Ovary (tissue), 9 donors: Measurements from ENCODE around the gene ALG1. TPM values are rescaled to one million over a fixed set of nuclear protein-coding genes. Genes with fewer than 3 reads are reported as not detected.

Experiments used
- DNase-seq, 5 donors: peaks; one replicate each; pipeline ENCODE4 v3.0.0-alpha.2; 2019 to 2020
- H3K27ac ChIP-seq, 2 donors: fragments of 200-600 bp; one replicate each; pipeline versions ENCODE4 v1.5.1 to v1.8.0; 2019 to 2022
- H3K27me3 ChIP-seq: fragments of 200-600 bp; one replicate; pipeline ENCODE4 v1.8.0; 2022
- H3K36me3 ChIP-seq: fragments of 200-600 bp; sonication (generic); one replicate; pipeline ENCODE4 v1.5.1; 2019
- H3K4me1 ChIP-seq: one replicate; pipeline ENCODE4 v1.8.1; 2013; ENCODE audit warnings: mild to moderate bottlenecking, moderate library complexity; ENCODE audit not compliant: insufficient read depth
- H3K4me3 ChIP-seq: fragments of 200-600 bp; sonication (generic); one replicate; pipeline ENCODE4 v1.5.1; 2017
- H3K9me3 ChIP-seq, 2 donors: fragments of 200-600 bp in 1 of 2; sonication (generic) in 1 of 2; one replicate each; pipeline versions ENCODE4 v1.5.1 to v1.8.1; 2013 to 2019; ENCODE audit warnings: mild to moderate bottlenecking in 1 of 2, moderate library complexity in 1 of 2
- EP300 ChIP-seq: sonication (generic); formaldehyde crosslinking; IDR thresholded peaks from one replicate; pipeline ENCODE4 v1.6.1; 2017; ENCODE audit warnings: antibody characterized with exemption
- POLR2A ChIP-seq: fragments of 450-650 bp; IDR thresholded peaks from one replicate; pipeline ENCODE4 v1.6.1; 2017; ENCODE audit warnings: antibody characterized with exemption, mild to moderate bottlenecking, moderate library complexity
- WGBS, 3 donors: extraction: QIAGEN DNeasy Blood & Tissue Kit in 1 of 3; methylation state at CpG; one replicate each; pipeline versions ENCODE4 v1.1.5 to v1.1.7; 2013 to 2017; 5-methylcytosine and 5-hydroxymethylcytosine counted together
- intact Hi-C, 4 donors: fragments of 100-400 bp; cut with DNase I; formaldehyde crosslinking; loops; one replicate each; pipeline versions ENCODE4 v1.11.0 to v1.15.1; 2022 to 2023
- polyA plus RNA-seq, 2 donors: library from polyadenylated mRNA; stranded (reverse); fragments of 200-250 nt in 1 of 2; fragments of 350-450 nt in 1 of 2; fragmentation: Illumina TruSeq in 1 of 2; extraction: RNeasy Lipid Tissue Mini Kit (QIAGEN cat#74804) in 1 of 2; gene quantifications; one replicate each; pipeline ENCODE4 v1.2.3, GENCODE V29; 2013 to 2014
- total RNA-seq, 7 donors: library from RNA; depleted of rRNA in 2 of 7; stranded (reverse); fragments of >200 nt in 2 of 7; fragmentation: NEBNext Ultra II Directional in 3 of 7; extraction: Animal tissue kit (Norgen Biotek cat#: 25700) in 3 of 7; gene quantifications; one replicate each; pipeline versions ENCODE4 v1.1.0 to v1.2.4, GENCODE V29; 2016 to 2023
- TF ChIP-seq, protein P1 (sequence below), 3 donors: fragments of 450-650 bp in 2 of 3; fragments of 200-600 bp in 1 of 3; IDR thresholded peaks; one replicate each; pipeline versions ENCODE4 v1.5.1 to v1.8.0; 2016 to 2022; ENCODE audit warnings: antibody characterized with exemption in 3 of 3, mild to moderate bottlenecking in 1 of 3
- donor health status: DM: no; HTN: no; CAD: no; lungs with moderate emphysema.
- donor health status: DM: no; HTN: no; CAD: no.
- donor health status: Bipolar disorder and iron deficiency.
- donor health status: DM: yes; HTN: yes; CAD: no.
- donor health status: DM: no; HTN: no; CAD: no.
- donor health status: DM: yes; HTN: yes; CAD: no.

The ALG1 gene
- total and polyA plus RNA-seq, 9 donors = 9.1 to 21.3 (median 15.5) TPM

DNA sequence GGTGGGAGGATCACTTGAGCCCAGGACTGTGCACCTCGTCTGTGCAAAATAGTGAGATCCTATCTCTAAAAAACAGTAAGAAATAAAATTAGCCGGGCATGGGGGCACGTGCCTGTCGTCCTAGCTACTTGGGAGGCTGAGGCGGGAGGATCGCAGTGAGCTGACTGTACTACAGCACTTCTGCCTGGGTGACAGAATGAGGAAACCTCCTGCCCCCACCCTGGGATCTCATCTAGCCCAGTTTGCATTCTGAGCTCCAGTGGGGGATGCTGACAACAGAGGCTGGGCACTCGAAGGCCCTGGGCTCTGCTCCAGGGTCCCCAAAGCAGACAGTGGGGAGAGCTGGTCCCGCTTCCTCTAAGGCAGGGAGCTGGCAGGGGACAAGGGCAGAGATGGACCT lies 45.0 kb upstream of the ALG1 start:
- intact Hi-C loops = loop anchor here in 1 of 4 donors (10.0 kb wide), 1 partner anchor 62 kb away; no protein-coding TSS in a partner anchor
- WGBS, 3 donors = 86 to 90% (median 90%) methylated on average over 8 of the region's 8 CpGs

DNA sequence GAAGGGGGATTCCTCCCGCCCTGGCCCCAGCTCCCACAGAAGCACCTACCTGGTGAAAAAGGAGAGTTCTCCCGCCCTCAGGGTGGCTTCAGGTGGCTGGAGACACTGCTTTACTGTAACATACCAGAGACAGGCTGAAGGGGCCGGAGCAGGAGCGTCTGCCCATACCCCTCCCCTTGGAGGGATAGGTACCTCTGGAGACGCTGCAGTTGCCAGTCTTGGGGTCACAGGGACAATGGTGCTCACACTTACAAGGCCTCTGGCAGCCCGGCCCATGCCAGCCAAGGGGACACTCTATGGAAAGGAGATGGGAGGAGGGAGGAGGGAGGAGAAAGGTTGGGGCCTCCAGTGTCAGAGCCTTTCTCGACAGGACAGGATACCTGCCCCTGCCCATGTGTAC lies 44.6 kb upstream of the ALG1 start:
- no peaks in the 10 kb centered on the region for H3K4me1 ChIP-seq
- WGBS, 3 donors = 87 to 91% (median 90%) methylated on average over 7 of the region's 7 CpGs
- no peak overlapping the region for H3K4me3 ChIP-seq
- TF ChIP-seq EP300 (no peak), POLR2A (no peak)
- TF ChIP-seq, protein P1, sequence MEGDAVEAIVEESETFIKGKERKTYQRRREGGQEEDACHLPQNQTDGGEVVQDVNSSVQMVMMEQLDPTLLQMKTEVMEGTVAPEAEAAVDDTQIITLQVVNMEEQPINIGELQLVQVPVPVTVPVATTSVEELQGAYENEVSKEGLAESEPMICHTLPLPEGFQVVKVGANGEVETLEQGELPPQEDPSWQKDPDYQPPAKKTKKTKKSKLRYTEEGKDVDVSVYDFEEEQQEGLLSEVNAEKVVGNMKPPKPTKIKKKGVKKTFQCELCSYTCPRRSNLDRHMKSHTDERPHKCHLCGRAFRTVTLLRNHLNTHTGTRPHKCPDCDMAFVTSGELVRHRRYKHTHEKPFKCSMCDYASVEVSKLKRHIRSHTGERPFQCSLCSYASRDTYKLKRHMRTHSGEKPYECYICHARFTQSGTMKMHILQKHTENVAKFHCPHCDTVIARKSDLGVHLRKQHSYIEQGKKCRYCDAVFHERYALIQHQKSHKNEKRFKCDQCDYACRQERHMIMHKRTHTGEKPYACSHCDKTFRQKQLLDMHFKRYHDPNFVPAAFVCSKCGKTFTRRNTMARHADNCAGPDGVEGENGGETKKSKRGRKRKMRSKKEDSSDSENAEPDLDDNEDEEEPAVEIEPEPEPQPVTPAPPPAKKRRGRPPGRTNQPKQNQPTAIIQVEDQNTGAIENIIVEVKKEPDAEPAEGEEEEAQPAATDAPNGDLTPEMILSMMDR (IDR thresholded peaks at IDR 0.05) = no peak
- intact Hi-C loops = loop anchor here in 1 of 4 donors (10.0 kb wide), 1 partner anchor 62 kb away; no protein-coding TSS in a partner anchor
- no peak overlapping the region for H3K27ac ChIP-seq
- no peaks in the 10 kb centered on the region for H3K9me3 ChIP-seq
- DNase-seq = peak in 1 of 5 donors; percentile 16
- no peaks in the 10 kb centered on the region for H3K36me3 ChIP-seq
- no peaks in the 10 kb centered on the region for H3K27me3 ChIP-seq

More for the DNA sequence above, 45.0 kb upstream of the ALG1 start:
- Histone ChIP-seq H3K27me3 (no peaks in the 10 kb centered on the region), H3K4me1 (no peaks in the 10 kb centered on the region), H3K27ac (no peak overlapping the region), H3K9me3 (no peaks in the 10 kb centered on the region), H3K36me3 (no peaks in the 10 kb centered on the region), H3K4me3 (no peak overlapping the region)
- peak in 1 of 5 donors; percentile 5 for DNase-seq
- TF ChIP-seq EP300 (no peak), POLR2A (no peak)
- TF ChIP-seq, protein P1 (IDR thresholded peaks at IDR 0.05) = no peak

DNA sequence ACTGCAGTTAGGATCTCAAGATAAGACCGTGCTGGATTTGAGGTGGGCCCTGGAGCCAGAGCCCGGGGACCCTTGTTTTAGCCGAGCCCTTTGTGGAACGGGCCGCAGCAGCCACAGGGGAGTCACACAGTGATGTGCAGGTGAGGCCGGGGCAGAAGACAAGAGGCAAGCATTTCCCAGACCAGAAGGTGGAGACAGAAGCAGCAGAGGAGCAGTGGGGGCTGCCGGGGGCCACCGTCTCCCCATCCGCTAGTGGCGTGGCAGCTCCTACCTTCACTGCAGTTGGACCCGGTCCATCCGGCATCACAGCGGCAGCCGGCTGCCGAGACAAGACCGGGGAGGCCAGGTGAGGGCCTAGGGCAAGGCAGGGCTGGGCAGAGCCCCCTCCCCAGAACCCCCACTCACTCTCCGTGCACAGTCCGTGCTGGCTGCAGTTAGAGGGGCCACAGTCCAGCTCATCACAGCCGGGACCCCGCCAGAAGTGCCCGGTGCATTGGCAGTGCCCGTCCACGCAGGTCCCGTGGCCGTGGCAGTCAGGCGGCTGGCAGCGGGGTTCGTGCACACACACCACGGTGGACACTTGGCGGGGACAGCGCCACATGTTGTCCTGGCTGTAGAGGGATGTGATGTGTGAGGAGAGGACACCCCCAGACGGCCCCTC lies 43.9 kb upstream of the ALG1 start:
- no peaks in the 10 kb centered on the region for H3K36me3 ChIP-seq
- no peak overlapping the region for H3K27ac ChIP-seq
- DNase-seq = peak in 1 of 5 donors; percentile 26
- TF ChIP-seq POLR2A (no peak), EP300 (no peak)
- TF ChIP-seq, protein P1 (IDR thresholded peaks at IDR 0.05) = no peak
- no peaks in the 10 kb centered on the region for H3K27me3 ChIP-seq
- no peak overlapping the region for H3K4me3 ChIP-seq
- H3K9me3 ChIP-seq = no peaks in the 10 kb centered on the region
- no peaks in the 10 kb centered on the region for H3K4me1 ChIP-seq
- WGBS, 3 donors = 91 to 94% (median 92%) methylated on average over 31 to 32 of the region's 32 CpGs
- intact Hi-C loops = loop anchor here in 1 of 4 donors (10.0 kb wide), 1 partner anchor 63 kb away; no protein-coding TSS in a partner anchor

DNA sequence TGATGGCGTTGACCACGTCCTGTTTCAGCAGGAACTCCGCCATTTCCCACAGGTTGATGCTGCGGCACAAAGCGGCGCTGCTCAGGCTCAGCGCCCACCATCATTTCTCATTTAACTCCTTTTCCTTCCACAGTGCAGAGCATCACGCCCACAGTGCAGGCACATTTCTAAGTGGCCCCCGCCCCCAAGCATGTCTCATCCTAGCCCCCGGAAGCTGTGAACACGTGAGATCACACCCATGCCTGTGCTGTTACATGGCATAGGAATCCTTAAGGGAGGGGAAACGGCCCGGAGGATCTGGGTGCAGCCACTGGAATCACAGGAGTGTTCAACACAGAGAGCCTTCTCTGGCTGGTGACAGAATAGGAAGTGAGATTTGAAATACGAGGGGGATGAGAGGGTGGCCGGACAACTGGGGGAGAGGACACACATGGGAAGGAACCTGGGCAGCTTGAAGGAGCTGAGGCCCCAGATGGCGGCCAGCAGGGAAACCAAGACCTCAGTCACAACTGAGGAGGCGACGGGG lies 42.6 kb upstream of the ALG1 start:
- no peaks in the 10 kb centered on the region for H3K9me3 ChIP-seq
- intact Hi-C loops = loop anchor here in 1 of 4 donors (10.0 kb wide), 1 partner anchor 64 kb away; no protein-coding TSS in a partner anchor

More for the DNA sequence above, 42.6 kb upstream of the ALG1 start:
- Histone ChIP-seq H3K4me3 (no peak overlapping the region), H3K36me3 (no peaks in the 10 kb centered on the region), H3K27ac (no peak overlapping the region), H3K27me3 (no peaks in the 10 kb centered on the region), H3K4me1 (peaks cover 1% of the 10 kb centered on the region)
- TF ChIP-seq EP300 (no peak), POLR2A (no peak)
- TF ChIP-seq, protein P1 (IDR thresholded peaks at IDR 0.05) = no peak
- DNase-seq = peak in 1 of 5 donors; percentile 10
- 90 to 91% (median 90%) methylated on average over 18 of the region's 18 CpGs for WGBS, 3 donors
